Psoas muscle (tissue), 8 donors: ENCODE data around the gene PDE6C. TPM values are rescaled to one million over a fixed set of nuclear protein-coding genes. Genes with fewer than 3 reads are reported as not detected.

Experiments used
- ATAC-seq, 4 donors: fragments of 200-7000 bp; cut with Tn5 transposase; one replicate each; pipeline ENCODE4 v1.9.1; 2020; ENCODE audit warnings: moderate library complexity in 3 of 4, mild to moderate bottlenecking in 2 of 4
- DNase-seq, 2 donors: peaks; one replicate each; pipeline ENCODE4 v3.0.0-alpha.2; 2020
- H3K27ac ChIP-seq: fragments of 200-600 bp; one replicate; pipeline ENCODE4 v1.8.0; 2022
- H3K27me3 ChIP-seq, 3 donors: fragments of 200-600 bp in 1 of 3; one replicate each; pipeline versions ENCODE4 v1.6.1 to v1.8.0; 2013 to 2022; ENCODE audit warnings: low read length in 2 of 3, mild to moderate bottlenecking in 2 of 3, moderate library complexity in 1 of 3; ENCODE audit not compliant: insufficient read depth in 3 of 3
- H3K36me3 ChIP-seq, 2 donors: fragments of 200-600 bp in 1 of 2; one replicate each; pipeline versions ENCODE4 v1.6.1 to v1.8.0; 2013 to 2022; ENCODE audit warnings: low read depth in 1 of 2, mild to moderate bottlenecking in 1 of 2, moderate library complexity in 1 of 2; ENCODE audit not compliant: insufficient read depth in 1 of 2
- H3K4me1 ChIP-seq: fragments of 200-600 bp; one replicate; pipeline ENCODE4 v1.8.0; 2022
- H3K4me3 ChIP-seq: fragments of 200-600 bp; one replicate; pipeline ENCODE4 v1.8.0; 2022; ENCODE audit warnings: mild to moderate bottlenecking
- H3K9me3 ChIP-seq: fragments of 200-600 bp; one replicate; pipeline ENCODE4 v1.8.0; 2022
- whole genome bisulfite sequencing, 3 donors: extraction: QIAGEN DNeasy Blood & Tissue Kit; methylation state at CpG; one replicate each; pipeline versions ENCODE4 v1.1.6 to v1.1.7; 2013; 5-methylcytosine and 5-hydroxymethylcytosine counted together
- intact Hi-C, 2 donors: fragments of 100-400 bp; cut with DNase I; formaldehyde crosslinking; loops; one replicate each; pipeline versions ENCODE4 v1.11.0 to v1.14.2; 2022
- polyA plus RNA-seq, 3 donors: library from polyadenylated mRNA; stranded (reverse); fragments of 200-250 nt; gene quantifications; one replicate each; pipeline ENCODE4 v1.2.3, GENCODE V29; 2013
- total RNA-seq, 4 donors: library from RNA; stranded (reverse); fragmentation: NEBNext Ultra II Directional in 2 of 4; extraction: Animal tissue kit (Norgen Biotek cat#: 25700) in 2 of 4; gene quantifications; one replicate each; pipeline versions ENCODE4 v1.2.1 to v1.2.4, GENCODE V29; 2021 to 2023
- TF ChIP-seq, protein P1 (sequence below): fragments of 200-600 bp; IDR thresholded peaks from one replicate; pipeline ENCODE4 v1.8.0; 2022; ENCODE audit warnings: antibody characterized with exemption
- donor health status: healthy with polysubstance abuse.
- donor health status: DM: no; HTN: no; CAD: no; lungs with moderate emphysema.
- donor health status: Bipolar disorder and iron deficiency.
- donor health status: healthy.
- donor health status: DM: yes; HTN: yes; CAD: no.
- donor health status: DM: no; HTN: no; CAD: no.
- donor health status: DM: no; HTN: no; CAD: no.
- donor health status: DM: yes; HTN: yes; CAD: no.

The PDE6C gene
- total and polyA plus RNA-seq, 7 donors = not detected

DNA sequence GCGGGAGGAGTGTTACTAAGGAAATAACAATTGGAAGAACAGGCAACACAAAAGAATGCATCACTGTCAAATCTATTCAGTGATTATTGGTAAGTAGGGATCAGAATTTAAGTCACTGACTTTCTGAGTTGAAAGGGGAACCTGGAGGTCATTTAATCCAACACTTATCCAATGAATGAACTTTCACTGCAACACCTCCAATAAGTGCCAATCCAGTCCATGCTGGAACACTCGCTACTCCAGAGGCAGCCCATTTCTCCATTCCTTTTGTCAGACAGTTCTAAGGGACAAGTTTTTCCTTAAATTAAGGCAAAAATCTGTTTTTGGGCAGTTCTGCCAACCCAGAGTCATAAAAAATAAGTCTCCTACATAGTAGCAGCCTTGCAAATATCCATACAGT is 60.6 kb downstream of the PDE6C start:
- Histone ChIP-seq H3K27ac (no peak overlapping the region), H3K4me1 (no peaks in the 10 kb centered on the region), H3K27me3 (no peaks in the 10 kb centered on the region), H3K9me3 (no peaks in the 10 kb centered on the region), H3K4me3 (no peak overlapping the region), H3K36me3 (peaks cover 2 to 99% of the 10 kb centered on the region in 2 donors)
- TF ChIP-seq, protein P1, sequence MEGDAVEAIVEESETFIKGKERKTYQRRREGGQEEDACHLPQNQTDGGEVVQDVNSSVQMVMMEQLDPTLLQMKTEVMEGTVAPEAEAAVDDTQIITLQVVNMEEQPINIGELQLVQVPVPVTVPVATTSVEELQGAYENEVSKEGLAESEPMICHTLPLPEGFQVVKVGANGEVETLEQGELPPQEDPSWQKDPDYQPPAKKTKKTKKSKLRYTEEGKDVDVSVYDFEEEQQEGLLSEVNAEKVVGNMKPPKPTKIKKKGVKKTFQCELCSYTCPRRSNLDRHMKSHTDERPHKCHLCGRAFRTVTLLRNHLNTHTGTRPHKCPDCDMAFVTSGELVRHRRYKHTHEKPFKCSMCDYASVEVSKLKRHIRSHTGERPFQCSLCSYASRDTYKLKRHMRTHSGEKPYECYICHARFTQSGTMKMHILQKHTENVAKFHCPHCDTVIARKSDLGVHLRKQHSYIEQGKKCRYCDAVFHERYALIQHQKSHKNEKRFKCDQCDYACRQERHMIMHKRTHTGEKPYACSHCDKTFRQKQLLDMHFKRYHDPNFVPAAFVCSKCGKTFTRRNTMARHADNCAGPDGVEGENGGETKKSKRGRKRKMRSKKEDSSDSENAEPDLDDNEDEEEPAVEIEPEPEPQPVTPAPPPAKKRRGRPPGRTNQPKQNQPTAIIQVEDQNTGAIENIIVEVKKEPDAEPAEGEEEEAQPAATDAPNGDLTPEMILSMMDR = no peak
- no peak for ATAC-seq
- intact Hi-C loops = no loop called here
- 83 to 91% (median 83%) methylated on average over 2 of the region's 2 CpGs for whole genome bisulfite sequencing, 3 donors
- no peak for DNase-seq

DNA sequence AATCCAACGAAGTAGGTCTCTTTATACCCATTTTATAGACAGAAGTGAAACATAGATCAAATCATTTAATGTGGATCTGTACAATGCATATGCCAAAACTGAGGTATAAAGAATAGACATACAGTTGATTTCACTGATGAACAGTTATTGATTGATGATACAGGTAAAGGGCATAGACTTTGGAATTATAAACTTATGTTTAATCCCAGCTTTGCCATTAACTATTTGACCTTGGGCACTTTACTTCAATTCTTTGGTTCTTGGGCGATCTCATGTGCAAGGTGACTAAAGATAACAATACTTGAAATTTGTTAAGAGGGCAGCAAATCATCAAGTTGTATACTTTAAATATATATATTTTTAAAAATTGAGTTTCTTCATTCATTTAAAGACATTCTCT is 61.5 kb downstream of the PDE6C start:
- H3K27ac ChIP-seq = no peak overlapping the region
- intact Hi-C loops = no loop called here

DNA sequence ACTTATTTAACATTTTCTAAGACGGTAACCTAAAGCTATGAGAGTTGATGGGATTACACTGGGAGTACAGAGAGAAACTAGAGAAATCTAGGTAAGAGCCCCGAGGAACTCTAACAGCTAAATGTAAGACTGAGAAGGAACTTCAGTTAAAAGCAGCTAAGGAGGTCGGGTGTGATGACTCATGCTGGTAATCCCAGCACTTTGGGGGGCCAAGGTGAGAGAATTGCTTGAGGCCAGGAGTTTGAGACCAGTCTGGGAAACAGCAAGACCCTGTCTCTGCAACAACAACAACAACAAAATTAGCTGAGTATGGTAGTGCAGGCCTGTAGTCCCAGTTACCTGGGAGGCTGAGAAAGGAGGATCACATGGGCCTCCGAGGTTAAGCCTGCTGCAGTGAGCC is 66.0 kb downstream of the PDE6C start:
- Histone ChIP-seq H3K36me3 (peaks cover 7 to 97% of the 10 kb centered on the region in 2 donors), H3K27me3 (no peaks in the 10 kb centered on the region), H3K27ac (no peak overlapping the region), H3K4me3 (no peak overlapping the region), H3K9me3 (no peaks in the 10 kb centered on the region), H3K4me1 (no peaks in the 10 kb centered on the region)
- 88 to 92% (median 89%) methylated on average over 4 of the region's 4 CpGs for WGBS, 3 donors
- ATAC-seq = no peak
- TF ChIP-seq, protein P1 = no peak
- DNase-seq = no peak
- intact Hi-C loops = no loop called here

More for the DNA sequence above, 61.5 kb downstream of the PDE6C start:
- Histone ChIP-seq H3K9me3 (no peaks in the 10 kb centered on the region), H3K4me1 (no peaks in the 10 kb centered on the region), H3K36me3 (peaks cover 7 to 98% of the 10 kb centered on the region in 2 donors), H3K27me3 (no peaks in the 10 kb centered on the region), H3K4me3 (no peak overlapping the region)
- DNase-seq (no peak), ATAC-seq (no peak)
- WGBS, 3 donors = 91 to 96% (median 95%) methylated on average over 2 of the region's 2 CpGs
- TF ChIP-seq, protein P1 = no peak

DNA sequence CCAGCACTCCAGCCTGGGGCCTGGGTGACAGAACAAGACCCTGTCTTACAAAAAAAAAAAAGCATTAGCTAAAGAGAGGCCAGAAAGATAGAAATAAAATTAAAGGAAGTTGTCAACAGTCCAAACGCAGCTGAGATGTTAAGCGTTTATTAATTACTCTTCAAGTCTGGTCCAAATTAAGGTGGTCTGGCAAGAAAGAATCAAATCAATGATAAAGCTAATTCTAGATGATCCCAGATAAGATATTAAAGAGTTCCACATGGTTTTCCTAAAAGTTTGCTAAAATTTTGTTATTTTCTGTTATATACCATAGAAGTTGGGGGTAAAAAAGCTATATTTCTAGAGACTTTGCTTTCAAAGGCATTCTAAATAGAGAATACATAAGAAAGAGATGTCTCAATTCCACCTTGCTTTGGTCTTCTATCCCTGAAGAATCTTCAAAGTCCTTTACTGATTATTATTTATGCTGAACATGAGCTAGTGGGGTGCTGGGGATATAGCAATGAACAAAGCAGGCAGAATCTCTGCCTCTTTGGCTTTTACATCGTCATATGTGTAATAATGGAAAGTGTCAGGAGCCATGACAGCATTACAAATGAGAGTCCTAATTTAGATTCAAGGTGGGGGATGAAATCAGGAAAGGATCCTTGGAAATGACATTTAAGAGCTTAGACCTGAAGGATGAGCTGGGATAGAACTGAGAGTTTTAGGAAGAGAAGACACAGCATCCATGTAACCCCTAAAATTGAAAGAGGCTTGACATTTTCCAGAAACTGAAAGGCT is 66.7 kb downstream of the PDE6C start:
- intact Hi-C loops = no loop called here
- no peaks in the 10 kb centered on the region for H3K4me1 ChIP-seq

More for the DNA sequence above, 66.7 kb downstream of the PDE6C start:
- 75 to 90% (median 84%) methylated on average over 3 of the region's 3 CpGs for WGBS, 3 donors
- Histone ChIP-seq H3K27me3 (no peaks in the 10 kb centered on the region), H3K36me3 (peaks cover 7 to 97% of the 10 kb centered on the region in 2 donors), H3K4me3 (no peak overlapping the region), H3K27ac (no peak overlapping the region), H3K9me3 (no peaks in the 10 kb centered on the region)
- ATAC-seq (no peak), DNase-seq (no peak)
- TF ChIP-seq, protein P1 = no peak
